ENCODE measurements around the gene HPGDS.

Gene HPGDS

GRCh38 chr4:94256828-94257227, 85.8 kb downstream of the HPGDS start:
- no peak for DNase-seq (ENCODE audit: low spot score)
- no peak for FAIRE-seq

GRCh38 chr4:94256144-94256783, 86.4 kb downstream of the HPGDS start:
- no peak for FAIRE-seq
- no peak for DNase-seq (ENCODE audit: low spot score)

GRCh38 chr4:94253036-94253435, 89.6 kb downstream of the HPGDS start:
- FAIRE-seq (no peak), DNase-seq (ENCODE audit: low spot score) (no peak)

GRCh38 chr4:94251094-94251493, 91.5 kb downstream of the HPGDS start:
- no peak for FAIRE-seq

More at GRCh38 chr4:94251094-94251493, 91.5 kb downstream of the HPGDS start:
- no peak for DNase-seq (ENCODE audit: low spot score)

All from urothelium cell line (cell line).